HEK293T (cell line): ENCODE results near the gene GALC.
A peak's percentile ranks its signal among the peaks of the same experiment; 100 is the strongest.

Experiments used
- CTCF ChIA-PET: fragments of 350-600 bp; formaldehyde crosslinking; extraction: SDS; loops from one replicate; lab custom pipeline; 2021; ENCODE audit warnings: antibody characterized with exemption, inconsistent platforms; lab: Yijun Ruan, JAX
- POLR2A ChIA-PET: fragments of 350-600 bp; formaldehyde crosslinking; extraction: SDS; loops from one replicate; lab custom pipeline; 2020; ENCODE audit warnings: antibody characterized with exemption, inconsistent platforms; lab: Yijun Ruan, JAX
- DNase-seq: peaks from one replicate; pipeline ENCODE4 v3.0.0; 2012; ENCODE audit warnings: mixed read lengths; ENCODE audit errors: extremely low spot score
- ARNT ChIP-seq: fragments of 450-650 bp; IDR thresholded peaks from 2 replicates; pipeline ENCODE4 v1.6.1; 2017; ENCODE audit warnings: mild to moderate bottlenecking
- BHLHE40 ChIP-seq: fragments of 450-650 bp; IDR thresholded peaks from 2 replicates; pipeline ENCODE4 v1.6.1; 2016; ENCODE audit warnings: mild to moderate bottlenecking, moderate library complexity, borderline replicate concordance
- CTBP1 ChIP-seq: fragments of 450-650 bp; IDR thresholded peaks from 2 replicates; pipeline ENCODE4 v1.6.1; 2016; ENCODE audit warnings: borderline replicate concordance
- ELF4 ChIP-seq: fragments of 450-650 bp; IDR thresholded peaks from 2 replicates; pipeline ENCODE4 v1.6.1; 2017; ENCODE audit warnings: antibody characterized with exemption
- FOXA1 ChIP-seq: fragments of 450-650 bp; IDR thresholded peaks from 2 replicates; pipeline ENCODE4 v1.6.1; 2016; ENCODE audit warnings: mild to moderate bottlenecking
- FOXK2 ChIP-seq: fragments of 450-650 bp; IDR thresholded peaks from 2 replicates; pipeline ENCODE4 v1.6.1; 2016; ENCODE audit warnings: mild to moderate bottlenecking
- FOXM1 ChIP-seq: fragments of 450-650 bp; IDR thresholded peaks from 2 replicates; pipeline ENCODE4 v1.6.1; 2017; ENCODE audit warnings: mild to moderate bottlenecking, borderline replicate concordance
- HDGF ChIP-seq: fragments of 450-650 bp; IDR thresholded peaks from 2 replicates; pipeline ENCODE4 v1.6.1; 2017; ENCODE audit warnings: antibody characterized with exemption, borderline replicate concordance
- L3MBTL2 ChIP-seq: fragments of 450-650 bp; conservative IDR thresholded peaks from 2 replicates; pipeline ENCODE4 v1.6.1; 2016; ENCODE audit warnings: mild to moderate bottlenecking
- LEF1 ChIP-seq: fragments of 450-650 bp; IDR thresholded peaks from 2 replicates; pipeline ENCODE4 v1.6.1; 2017; ENCODE audit warnings: mild to moderate bottlenecking, borderline replicate concordance
- NFRKB ChIP-seq: fragments of 450-650 bp; IDR thresholded peaks from 2 replicates; pipeline ENCODE4 v1.6.1; 2016; ENCODE audit warnings: mild to moderate bottlenecking, moderate library complexity
- SP1 ChIP-seq: fragments of 450-650 bp; IDR thresholded peaks from 2 replicates; pipeline ENCODE4 v1.6.1; 2017
- SUZ12 ChIP-seq: fragments of 450-650 bp; IDR thresholded peaks from 2 replicates; pipeline ENCODE4 v1.6.1; 2016; ENCODE audit warnings: mild to moderate bottlenecking
- TARDBP ChIP-seq: fragments of 450-650 bp; IDR thresholded peaks from 2 replicates; pipeline ENCODE4 v1.6.1; 2016
- ZNF384 ChIP-seq: fragments of 450-650 bp; IDR thresholded peaks from 2 replicates; pipeline ENCODE4 v1.6.1; 2016
- TF ChIP-seq, protein P1 (sequence below): fragments of 450-650 bp; IDR thresholded peaks from 2 replicates; pipeline ENCODE4 v1.6.1; 2016

GALC gene

DNA sequence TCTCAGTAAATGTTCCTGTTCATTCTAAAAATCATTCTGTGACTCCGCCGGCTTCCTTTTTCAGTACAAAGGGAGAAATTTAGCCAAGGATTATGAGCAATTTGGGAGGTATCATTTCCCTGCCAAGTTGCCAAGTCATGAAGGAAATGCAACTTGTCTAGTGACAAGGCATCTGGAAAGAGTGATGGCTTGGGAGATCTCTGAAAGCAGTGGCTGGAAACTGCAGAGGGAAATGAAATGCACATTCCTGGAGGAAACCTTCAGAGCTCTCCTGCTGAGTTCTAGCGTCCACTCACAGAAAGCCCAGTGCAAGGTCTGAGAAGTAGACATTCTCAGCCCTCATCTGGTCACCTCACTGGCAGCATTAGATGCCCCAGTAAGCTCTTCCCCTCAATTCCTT is 91.7 kb downstream of the GALC start:
- TF ChIP-seq SP1 = no peak
- no peak for TF ChIP-seq CTBP1
- TF ChIP-seq FOXA1 = no peak
- no peak for TF ChIP-seq ZNF384
- no peak for TF ChIP-seq ELF4
- CTCF ChIA-PET = no interaction called here
- POLR2A ChIA-PET = no interaction called here
- DNase-seq = no peak

DNA sequence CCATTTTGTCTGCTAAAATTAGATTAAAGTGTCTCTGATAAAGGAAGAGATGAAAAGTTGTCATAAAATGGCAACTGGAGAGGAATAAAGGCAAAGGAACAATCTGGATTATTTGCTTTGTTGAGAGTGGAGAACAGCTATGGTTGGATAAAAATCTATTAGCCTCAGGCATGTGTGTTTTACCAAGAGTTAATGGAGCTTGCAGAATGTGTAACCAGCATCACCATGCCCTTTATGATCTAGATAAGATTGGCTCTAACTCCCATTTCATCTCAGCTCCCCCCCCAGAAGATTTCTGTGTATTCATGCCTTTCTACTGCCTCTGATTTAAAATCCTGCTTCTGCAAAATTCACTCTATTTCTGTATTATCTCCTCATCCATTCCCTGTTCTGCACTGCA is 93.8 kb downstream of the GALC start:
- no peak for DNase-seq
- TF ChIP-seq CTBP1 (no peak), ZNF384 (no peak)
- POLR2A ChIA-PET = no interaction called here
- CTCF ChIA-PET = interaction anchor here (1.6 kb wide), 1 partner anchor 270 kb away, joined by 3 read pairs; no protein-coding TSS in a partner anchor

DNA sequence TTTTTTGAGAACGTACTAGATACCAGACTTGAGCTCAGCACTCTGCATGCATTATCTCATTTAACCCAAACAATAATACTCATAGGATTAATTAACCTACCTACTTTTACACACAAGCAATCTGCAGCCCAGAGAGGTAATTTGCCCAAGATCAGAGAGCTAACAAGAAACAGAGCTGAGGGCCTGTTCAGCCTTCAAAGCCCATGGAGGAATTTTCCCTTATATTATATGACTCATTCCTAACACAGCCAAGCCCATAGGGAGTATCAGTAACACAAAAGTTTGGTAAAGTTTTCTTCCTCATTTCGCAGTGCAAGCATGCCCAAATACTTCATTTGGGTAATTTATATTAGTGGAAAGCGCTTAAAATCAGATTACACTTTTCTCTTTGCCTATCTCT is 94.7 kb downstream of the GALC start:
- DNase-seq = no peak
- ChIA-PET POLR2A (no interaction called here), CTCF (interaction anchor here (0.7 to 3.0 kb wide), 3 partner anchors 53 to 270 kb away, joined by 3 to 19 read pairs (median 3); no protein-coding TSS in a partner anchor)
- TF ChIP-seq CTBP1 = no peak
- TF ChIP-seq NFRKB = no peak
- TF ChIP-seq SUZ12 = no peak
- no peak for TF ChIP-seq SP1
- TF ChIP-seq, protein P1, sequence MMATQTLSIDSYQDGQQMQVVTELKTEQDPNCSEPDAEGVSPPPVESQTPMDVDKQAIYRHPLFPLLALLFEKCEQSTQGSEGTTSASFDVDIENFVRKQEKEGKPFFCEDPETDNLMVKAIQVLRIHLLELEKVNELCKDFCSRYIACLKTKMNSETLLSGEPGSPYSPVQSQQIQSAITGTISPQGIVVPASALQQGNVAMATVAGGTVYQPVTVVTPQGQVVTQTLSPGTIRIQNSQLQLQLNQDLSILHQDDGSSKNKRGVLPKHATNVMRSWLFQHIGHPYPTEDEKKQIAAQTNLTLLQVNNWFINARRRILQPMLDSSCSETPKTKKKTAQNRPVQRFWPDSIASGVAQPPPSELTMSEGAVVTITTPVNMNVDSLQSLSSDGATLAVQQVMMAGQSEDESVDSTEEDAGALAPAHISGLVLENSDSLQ = no peak
- TF ChIP-seq ZNF384 = no peak
- TF ChIP-seq FOXM1 = no peak
- no peak for TF ChIP-seq L3MBTL2
- no peak for TF ChIP-seq ARNT
- TF ChIP-seq FOXA1 = no peak
- no peak for TF ChIP-seq BHLHE40
- TF ChIP-seq FOXK2 = no peak
- no peak for TF ChIP-seq HDGF
- TF ChIP-seq TARDBP = no peak
- no peak for TF ChIP-seq LEF1
- TF ChIP-seq ELF4 = no peak

DNA sequence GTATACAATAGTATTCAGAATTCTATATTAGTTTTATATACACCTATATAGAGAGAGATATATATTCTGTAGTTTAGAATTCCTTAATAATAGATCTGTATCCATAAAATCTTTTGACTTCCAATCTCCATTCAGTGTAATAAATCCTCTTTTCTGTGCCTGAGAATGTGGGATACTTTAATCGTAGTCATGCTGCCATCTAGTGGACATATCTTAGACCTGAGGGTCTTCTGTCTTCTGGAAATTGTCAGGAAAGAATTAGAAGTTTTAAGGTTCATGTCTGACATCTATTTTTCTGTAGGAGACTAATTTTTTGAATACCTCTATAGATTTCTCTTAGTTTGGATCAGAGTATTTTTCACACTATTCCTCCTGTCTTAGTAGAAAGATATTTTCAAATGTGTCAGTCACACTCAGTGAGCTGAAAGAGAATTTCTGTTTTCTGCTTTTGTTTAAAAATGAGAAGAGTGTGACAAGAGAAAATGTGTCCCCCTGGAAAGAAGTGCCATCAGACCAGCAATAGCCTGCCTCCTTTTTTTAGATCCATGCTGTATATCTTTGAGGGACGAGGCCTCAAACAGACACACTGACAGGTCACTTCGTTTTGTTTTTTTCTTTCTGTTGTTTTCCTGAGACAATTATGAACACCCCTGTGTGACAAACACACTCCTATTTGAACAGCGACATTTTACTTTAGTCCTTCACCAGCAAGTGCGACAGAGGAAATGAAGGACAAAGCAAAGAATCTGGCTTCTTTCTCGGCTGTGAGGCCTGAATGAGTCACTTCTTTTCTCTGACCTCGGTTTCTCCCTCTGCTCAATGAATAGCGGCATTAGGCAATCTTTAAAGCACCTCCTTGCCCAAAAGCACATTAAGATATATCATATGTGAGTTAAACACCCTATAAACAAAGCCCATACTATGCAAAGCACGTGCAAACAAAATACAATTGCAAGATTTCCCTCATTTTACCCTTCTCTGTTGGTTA is 96.3 kb downstream of the GALC start:
- POLR2A ChIA-PET = no interaction called here
- peak; percentile 36 for DNase-seq
- no peak for TF ChIP-seq ELF4
- no peak for TF ChIP-seq SP1
- no peak for TF ChIP-seq NFRKB
- TF ChIP-seq LEF1 = no peak
- no peak for TF ChIP-seq SUZ12
- TF ChIP-seq BHLHE40 = no peak
- no peak for TF ChIP-seq CTBP1
- no peak for TF ChIP-seq TARDBP
- no peak for TF ChIP-seq HDGF
- TF ChIP-seq FOXA1 = no peak
- TF ChIP-seq, protein P1 = no peak
- CTCF ChIA-PET = interaction anchor here (0.7 to 3.0 kb wide), 3 partner anchors 88 to 281 kb away, joined by 3 to 19 read pairs (median 3); no protein-coding TSS in a partner anchor

DNA sequence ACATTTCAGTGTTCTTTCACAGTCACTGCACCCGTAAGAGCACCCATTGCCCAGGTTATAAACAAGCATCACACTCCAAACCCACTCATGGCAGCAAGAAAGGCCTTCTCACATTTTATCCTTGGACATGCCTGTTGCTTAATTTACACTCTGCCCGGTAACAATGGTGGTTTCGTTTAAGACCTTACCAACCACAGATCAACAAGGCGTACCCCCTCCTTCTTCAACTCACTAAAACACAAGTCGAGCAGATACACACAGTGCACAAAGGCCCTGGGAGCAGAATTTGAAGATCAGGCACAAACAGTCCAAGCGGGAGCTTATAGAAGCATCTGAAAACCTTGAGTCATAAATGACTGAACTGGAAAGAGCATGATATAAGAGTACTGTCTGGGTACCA is 98.1 kb downstream of the GALC start:
- TF ChIP-seq CTBP1 = no peak
- no peak for TF ChIP-seq FOXM1
- no peak for TF ChIP-seq FOXA1
- no peak for TF ChIP-seq BHLHE40
- TF ChIP-seq L3MBTL2 = no peak
- TF ChIP-seq SP1 = no peak
- TF ChIP-seq ZNF384 = no peak
- TF ChIP-seq, protein P1 = no peak
- TF ChIP-seq ARNT = no peak
- TF ChIP-seq FOXK2 = no peak
- no peak for TF ChIP-seq ELF4
- no peak for TF ChIP-seq HDGF
- no peak for TF ChIP-seq TARDBP
- no peak for TF ChIP-seq SUZ12
- no peak for TF ChIP-seq NFRKB
- no peak for TF ChIP-seq LEF1
- ChIA-PET POLR2A (no interaction called here), CTCF (no interaction called here)
- no peak for DNase-seq

DNA sequence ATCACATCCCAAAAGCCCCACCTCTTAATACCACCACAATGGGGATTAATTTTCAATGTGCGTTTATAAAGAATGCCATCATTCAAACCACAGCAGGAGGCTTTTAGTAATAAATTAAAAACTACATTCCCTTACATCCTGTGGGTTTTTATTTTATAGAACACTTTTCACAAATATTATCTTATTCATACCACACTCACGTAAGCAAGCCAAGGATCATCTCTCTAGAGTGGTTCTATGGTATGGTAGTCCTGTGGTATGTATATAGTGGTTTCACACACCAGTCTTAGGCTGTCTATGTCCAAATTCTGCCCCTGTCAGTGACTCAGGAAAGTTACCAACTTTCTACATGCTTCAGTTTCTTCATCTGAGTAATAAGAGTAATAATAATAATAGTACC is 100.2 kb downstream of the GALC start:
- TF ChIP-seq FOXK2 = no peak
- TF ChIP-seq FOXM1 = no peak
- TF ChIP-seq FOXA1 = no peak
- no peak for TF ChIP-seq CTBP1
- TF ChIP-seq NFRKB = no peak
- TF ChIP-seq L3MBTL2 = no peak
- TF ChIP-seq ARNT = no peak
- TF ChIP-seq SP1 = no peak
- TF ChIP-seq, protein P1 = no peak
- no peak for TF ChIP-seq ZNF384
- TF ChIP-seq SUZ12 = no peak
- no peak for TF ChIP-seq HDGF
- no peak for TF ChIP-seq LEF1
- no peak for TF ChIP-seq ELF4
- ChIA-PET CTCF (no interaction called here), POLR2A (no interaction called here)
- DNase-seq = no peak
